ENCODE measurements around the gene BRD1.
A peak's percentile ranks its signal among the peaks of the same experiment; 100 is the strongest.

Gene BRD1

DNA sequence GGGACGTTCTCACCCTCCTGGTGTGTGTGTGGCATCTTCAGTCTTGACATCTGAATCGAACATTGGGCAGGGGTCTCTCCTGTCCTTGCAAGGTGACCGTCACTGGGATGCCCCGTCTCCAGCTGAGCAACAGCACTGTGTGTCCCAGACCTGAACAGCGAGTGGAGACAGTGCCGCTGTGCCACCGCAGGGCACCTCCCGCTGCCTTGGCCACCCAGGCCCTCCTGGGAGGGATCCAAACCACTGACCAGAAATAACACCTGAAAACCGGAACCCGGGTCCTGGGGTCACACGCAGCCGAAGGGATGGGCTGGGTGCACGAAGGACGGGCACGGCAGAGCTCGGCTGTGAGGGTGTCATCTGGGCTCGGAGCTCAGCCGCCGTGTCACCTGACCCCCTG lies 102.2 kb downstream of the BRD1 start:
- DNase-seq = no peak

DNA sequence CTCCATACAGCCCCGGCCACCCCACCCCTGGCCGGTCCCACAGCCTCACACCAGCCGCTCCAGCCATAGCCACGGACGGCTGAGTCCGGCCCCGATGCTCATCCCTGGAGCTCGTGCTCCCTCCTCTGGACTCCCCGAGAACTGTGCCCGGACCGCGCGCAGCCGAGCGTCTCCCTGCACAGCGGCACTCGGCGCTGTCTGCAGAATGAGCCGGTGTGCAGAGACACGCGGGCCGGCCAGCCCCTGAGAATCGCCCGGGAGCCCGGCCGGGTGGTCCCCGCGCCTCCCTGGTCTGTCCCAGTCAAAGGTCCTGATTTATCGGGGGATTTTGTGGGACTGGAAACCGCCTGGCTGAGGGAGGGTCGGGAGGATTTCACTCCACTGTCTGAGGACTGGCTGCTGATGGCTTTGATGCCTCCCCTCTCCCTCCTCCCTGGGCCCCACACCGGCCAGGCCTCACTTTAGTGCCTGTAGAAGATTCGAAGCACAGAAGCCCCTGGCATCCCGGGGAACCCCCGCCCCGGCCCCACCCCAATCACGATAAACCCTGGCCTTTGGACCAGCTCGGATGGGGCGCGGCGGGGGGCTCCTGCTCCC lies 102.7 kb downstream of the BRD1 start:
- peak; percentile 50 for DNase-seq

GRCh38 chr22:49724030-49724892 lies 103.4 kb downstream of the BRD1 start:
- peak; percentile 21 for DNase-seq

GRCh38 chr22:49723478-49724029 lies 104.1 kb downstream of the BRD1 start:
- DNase-seq = no peak

Measured in T-helper 9 cell (primary cell).